Measurements from ENCODE around the gene UBE2E1. TPM values are rescaled to one million over a fixed set of nuclear protein-coding genes. Genes with fewer than 3 reads are reported as not detected.

UBE2E1 gene
- total and polyA plus RNA-seq, 7 experiments from 2014 or later = 5.2 to 80.0 (median 65.8) TPM

DNA sequence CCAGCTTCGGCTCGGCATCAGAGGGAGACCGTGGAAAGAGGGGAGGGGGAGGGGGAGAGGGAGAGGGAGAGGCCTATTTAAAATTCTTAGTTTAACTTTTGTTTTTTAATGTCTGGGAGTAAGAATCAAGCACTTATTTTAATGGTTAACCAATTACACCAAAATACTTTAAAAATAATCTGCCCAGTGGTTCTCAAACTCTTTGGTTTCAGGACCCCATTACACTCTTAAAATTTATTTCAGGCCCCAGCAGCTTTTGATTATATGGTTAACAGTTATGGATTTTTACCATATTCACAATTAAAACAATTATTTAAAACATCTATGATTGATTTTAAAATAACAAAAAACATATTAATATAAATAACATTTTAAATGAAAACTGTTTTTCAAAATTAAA lies 66.6 kb downstream of the UBE2E1 start:
- Mint-ChIP-seq H3K36me3 (no peaks in the 10 kb centered on the region), H3K4me3 (no peak overlapping the region), H3K4me1 (peaks cover 0 to 56% (median 48%) of the 10 kb centered on the region in 7 donors), H3K27me3 (no peaks in the 10 kb centered on the region), H3K9me3 (no peaks in the 10 kb centered on the region), H3K27ac (no peak overlapping the region)
- ChIA-PET POLR2A (no interaction called here), CTCF (no interaction called here)
- no peak for ATAC-seq
- Histone ChIP-seq H3K36me3 (ENCODE audit: control insufficient read depth in 2 of 3, insufficient read depth in 3 of 3, low read length in 3 of 3) (no peaks in the 10 kb centered on the region), H3K9me3 (ENCODE audit: control insufficient read depth in 2 of 3, low read length in 3 of 3) (no peaks in the 10 kb centered on the region), H3K4me1 (ENCODE audit: control insufficient read depth in 2 of 2, insufficient read depth in 2 of 2, low read length in 2 of 2) (no peaks in the 10 kb centered on the region), H3K27me3 (ENCODE audit: control insufficient read depth in 2 of 2, insufficient read depth in 2 of 2, low read length in 2 of 2) (no peaks in the 10 kb centered on the region), H3K4me3 (ENCODE audit: low read length) (no peak overlapping the region), H3K27ac (ENCODE audit: low read depth, low read length) (no peak overlapping the region)
- DNase-seq = no peak
- intact Hi-C loops (cut with micrococcal nuclease) = no loop called here

DNA sequence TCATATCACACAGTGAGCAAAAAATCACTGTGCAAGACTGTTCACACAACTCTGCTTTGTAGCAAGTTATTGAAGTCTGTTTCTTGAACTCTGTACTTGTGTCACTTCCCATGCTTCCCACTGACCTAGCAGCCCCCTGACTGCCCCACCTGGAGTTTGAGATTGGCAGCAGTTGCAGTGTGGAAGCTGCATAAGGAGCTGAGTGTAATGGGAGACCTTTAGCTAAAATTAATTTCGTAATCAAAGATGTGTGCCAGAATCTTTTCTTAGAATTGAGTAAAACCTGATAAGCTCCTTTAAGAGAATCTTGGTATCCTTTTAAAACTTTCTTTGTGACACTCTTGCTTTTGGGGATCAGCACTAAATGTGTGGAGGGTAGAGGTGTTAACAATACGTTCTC lies 68.2 kb downstream of the UBE2E1 start:
- Mint-ChIP-seq H3K4me3 (no peak overlapping the region), H3K9me3 (no peaks in the 10 kb centered on the region), H3K4me1 (peaks cover 0 to 55% (median 51%) of the 10 kb centered on the region in 7 donors), H3K36me3 (no peaks in the 10 kb centered on the region), H3K27ac (peak overlapping the region in 2 of 9 donors; percentile 8 to 12), H3K27me3 (no peaks in the 10 kb centered on the region)
- Histone ChIP-seq H3K36me3 (ENCODE audit: control insufficient read depth in 2 of 3, insufficient read depth in 3 of 3, low read length in 3 of 3) (no peaks in the 10 kb centered on the region), H3K4me3 (ENCODE audit: low read length) (no peak overlapping the region), H3K27me3 (ENCODE audit: control insufficient read depth in 2 of 2, insufficient read depth in 2 of 2, low read length in 2 of 2) (no peaks in the 10 kb centered on the region), H3K9me3 (ENCODE audit: control insufficient read depth in 2 of 3, low read length in 3 of 3) (no peaks in the 10 kb centered on the region), H3K4me1 (ENCODE audit: control insufficient read depth in 2 of 2, insufficient read depth in 2 of 2, low read length in 2 of 2) (no peaks in the 10 kb centered on the region), H3K27ac (ENCODE audit: low read depth, low read length) (no peak overlapping the region)
- intact Hi-C loops (cut with micrococcal nuclease) = loop anchor here in 1 of 2 donors (1.0 kb wide), 1 partner anchor 11 kb away; no protein-coding TSS in a partner anchor
- CTCF ChIA-PET = no interaction called here
- POLR2A ChIA-PET = no interaction called here
- DNase-seq (no peak), ATAC-seq (no peak)

DNA sequence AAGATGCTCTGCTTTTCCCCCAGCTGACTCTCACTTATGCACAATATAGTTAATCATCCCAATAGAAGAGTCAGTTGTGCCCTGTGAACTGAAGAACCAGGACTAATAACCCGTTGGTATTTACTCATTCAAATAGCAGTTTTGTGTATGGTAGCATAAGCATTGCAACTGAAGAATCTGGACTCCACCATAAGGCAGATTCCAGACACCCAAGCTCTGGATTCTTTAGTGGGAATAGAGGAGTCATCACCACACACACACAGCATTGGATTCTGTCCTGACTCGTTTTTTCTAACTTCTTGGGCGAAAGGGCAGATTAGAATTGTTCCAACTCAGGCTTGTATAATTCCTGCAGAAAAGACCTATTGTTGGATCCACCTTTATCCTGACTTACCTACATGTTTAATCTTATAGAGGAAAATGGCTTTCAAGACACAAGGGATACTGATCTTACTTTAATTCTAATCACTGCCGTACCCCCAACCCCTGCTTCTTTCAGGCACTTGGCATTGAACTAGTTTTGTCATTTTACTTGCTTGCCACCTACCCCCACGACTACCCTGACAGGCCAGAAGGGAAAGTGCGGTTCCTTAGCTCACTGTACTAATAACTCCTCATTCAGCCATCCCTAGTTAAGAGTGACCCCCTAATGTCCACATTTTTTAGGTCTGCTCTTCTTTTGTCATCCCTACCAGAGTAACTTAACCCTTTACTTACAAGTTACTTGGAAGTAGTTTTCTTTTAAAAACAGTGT lies 68.8 kb downstream of the UBE2E1 start:
- Mint-ChIP-seq H3K36me3 (no peaks in the 10 kb centered on the region), H3K9me3 (no peaks in the 10 kb centered on the region), H3K4me3 (no peak overlapping the region), H3K4me1 (peaks cover 0 to 57% (median 54%) of the 10 kb centered on the region in 7 donors), H3K27me3 (no peaks in the 10 kb centered on the region), H3K27ac (peak overlapping the region in 2 of 9 donors; percentile 8 to 12)
- Histone ChIP-seq H3K9me3 (ENCODE audit: control insufficient read depth in 2 of 3, low read length in 3 of 3) (no peaks in the 10 kb centered on the region), H3K27ac (ENCODE audit: low read depth, low read length) (no peak overlapping the region), H3K36me3 (ENCODE audit: control insufficient read depth in 2 of 3, insufficient read depth in 3 of 3, low read length in 3 of 3) (no peaks in the 10 kb centered on the region), H3K4me1 (ENCODE audit: control insufficient read depth in 2 of 2, insufficient read depth in 2 of 2, low read length in 2 of 2) (no peaks in the 10 kb centered on the region), H3K4me3 (ENCODE audit: low read length) (no peak overlapping the region), H3K27me3 (ENCODE audit: control insufficient read depth in 2 of 2, insufficient read depth in 2 of 2, low read length in 2 of 2) (no peaks in the 10 kb centered on the region)
- intact Hi-C loops (cut with micrococcal nuclease) = loop anchor here in 1 of 2 donors (1.0 kb wide), 1 partner anchor 11 kb away; no protein-coding TSS in a partner anchor
- ChIA-PET CTCF (interaction anchor here (1.2 kb wide), 1 partner anchor 14 kb away, joined by 3 read pairs; no protein-coding TSS in a partner anchor), POLR2A (no interaction called here)
- ATAC-seq (no peak), DNase-seq (no peak)

DNA sequence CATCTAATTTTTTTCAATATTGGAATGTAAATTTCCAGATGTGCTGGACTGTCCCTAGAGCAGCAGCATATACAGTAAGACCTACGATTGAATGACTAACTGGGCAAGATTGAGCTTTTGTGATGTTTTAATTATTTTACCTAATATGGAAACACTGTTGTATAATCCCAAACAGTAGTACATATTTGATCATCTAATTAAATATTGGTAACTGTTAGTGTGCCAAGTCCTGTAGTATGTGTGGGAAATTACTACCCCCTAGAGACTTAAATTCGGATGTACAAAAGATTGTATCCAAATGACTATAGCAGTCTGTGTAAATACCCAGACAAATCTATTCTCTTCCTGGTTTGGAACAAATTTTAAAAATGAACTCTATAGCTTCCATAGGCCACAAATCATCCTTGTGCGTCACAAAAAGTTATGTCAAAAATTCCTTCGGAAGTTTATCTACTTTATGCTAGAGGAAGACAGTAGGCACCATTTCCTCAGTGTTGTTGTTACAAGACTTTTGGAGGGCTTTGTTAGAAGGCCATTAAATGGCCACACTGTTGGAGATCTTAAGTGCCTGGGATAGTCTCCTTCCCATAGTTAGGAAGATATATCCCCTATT lies 69.5 kb downstream of the UBE2E1 start:
- POLR2A ChIA-PET = no interaction called here
- DNase-seq (no peak), ATAC-seq (no peak)
- H3K36me3 Mint-ChIP-seq = no peaks in the 10 kb centered on the region
- Histone ChIP-seq H3K36me3 (ENCODE audit: control insufficient read depth in 2 of 3, insufficient read depth in 3 of 3, low read length in 3 of 3) (no peaks in the 10 kb centered on the region), H3K4me1 (ENCODE audit: control insufficient read depth in 2 of 2, insufficient read depth in 2 of 2, low read length in 2 of 2) (no peaks in the 10 kb centered on the region), H3K4me3 (ENCODE audit: low read length) (no peak overlapping the region), H3K27ac (ENCODE audit: low read depth, low read length) (no peak overlapping the region), H3K9me3 (ENCODE audit: control insufficient read depth in 2 of 3, low read length in 3 of 3) (no peaks in the 10 kb centered on the region), H3K27me3 (ENCODE audit: control insufficient read depth in 2 of 2, insufficient read depth in 2 of 2, low read length in 2 of 2) (no peaks in the 10 kb centered on the region)
- CTCF ChIA-PET = interaction anchor here (1.2 kb wide), 1 partner anchor 13 kb away, joined by 3 read pairs; no protein-coding TSS in a partner anchor
- intact Hi-C loops (cut with micrococcal nuclease) = no loop called here
- H3K4me3 Mint-ChIP-seq = no peak overlapping the region
- H3K27me3 Mint-ChIP-seq = no peaks in the 10 kb centered on the region
- H3K4me1 Mint-ChIP-seq = peaks cover 0 to 60% (median 53%) of the 10 kb centered on the region in 7 donors
- no peak overlapping the region for H3K27ac Mint-ChIP-seq
- H3K9me3 Mint-ChIP-seq = no peaks in the 10 kb centered on the region

DNA sequence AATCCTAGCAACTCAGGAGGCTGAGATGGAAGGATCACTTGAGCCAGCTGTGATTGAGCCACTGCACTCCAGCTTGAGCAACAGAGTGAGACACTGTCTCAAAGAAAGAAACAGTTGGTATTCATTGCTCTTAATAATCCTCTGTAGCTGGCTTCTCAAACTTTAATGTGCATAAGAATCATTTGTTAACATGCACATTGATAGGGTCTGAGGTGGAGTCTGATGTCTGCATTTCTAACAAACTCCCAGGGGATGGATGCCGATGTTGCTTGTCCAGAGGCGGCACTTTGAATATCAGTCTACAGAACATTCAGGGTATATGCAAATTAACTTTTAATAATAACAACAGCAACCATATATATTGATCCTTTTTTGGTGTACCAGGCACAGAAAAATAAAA lies 71.2 kb downstream of the UBE2E1 start:
- no peak for ATAC-seq
- POLR2A ChIA-PET = no interaction called here
- CTCF ChIA-PET = interaction anchor here (1.0 kb wide), 1 partner anchor 9 kb away, joined by 3 read pairs; no protein-coding TSS in a partner anchor

DNA sequence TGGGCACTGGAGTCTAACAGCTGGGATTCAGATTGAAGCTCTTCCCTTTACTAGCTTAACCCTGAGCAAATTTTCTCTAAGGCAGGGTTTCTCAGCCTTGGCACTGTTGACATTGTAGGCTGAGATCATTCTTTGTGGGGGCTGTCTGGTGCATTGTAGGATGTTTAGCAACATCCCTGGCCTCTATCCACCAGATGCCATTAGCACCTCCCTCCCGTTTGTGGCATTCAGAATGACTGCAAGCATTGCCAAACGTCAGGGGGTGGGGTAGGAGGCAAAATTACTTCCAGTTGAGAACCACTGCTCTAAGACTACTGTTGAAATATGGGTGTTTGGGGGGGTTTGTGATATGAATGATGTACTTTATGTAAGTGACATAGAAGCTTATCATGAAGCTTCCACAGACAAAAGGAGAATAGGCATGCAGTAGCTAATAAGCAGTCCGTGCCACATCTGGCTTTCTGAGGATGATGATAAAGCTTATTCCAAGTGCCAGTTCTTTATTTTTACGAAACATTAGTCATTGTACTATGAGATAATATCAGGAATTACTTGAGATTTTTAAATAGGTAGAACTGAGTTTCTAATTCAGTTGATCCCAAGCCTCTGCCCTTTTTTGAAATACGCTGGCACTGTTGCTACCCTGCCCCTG lies 71.7 kb downstream of the UBE2E1 start:
- Histone ChIP-seq H3K36me3 (ENCODE audit: control insufficient read depth in 2 of 3, insufficient read depth in 3 of 3, low read length in 3 of 3) (no peaks in the 10 kb centered on the region), H3K27ac (ENCODE audit: low read depth, low read length) (no peak overlapping the region), H3K9me3 (ENCODE audit: control insufficient read depth in 2 of 3, low read length in 3 of 3) (no peaks in the 10 kb centered on the region), H3K4me3 (ENCODE audit: low read length) (no peak overlapping the region), H3K27me3 (ENCODE audit: control insufficient read depth in 2 of 2, insufficient read depth in 2 of 2, low read length in 2 of 2) (no peaks in the 10 kb centered on the region), H3K4me1 (ENCODE audit: control insufficient read depth in 2 of 2, insufficient read depth in 2 of 2, low read length in 2 of 2) (no peaks in the 10 kb centered on the region)
- no peak for ATAC-seq
- intact Hi-C loops (cut with micrococcal nuclease) = no loop called here
- Mint-ChIP-seq H3K27ac (peak overlapping the region in 3 of 9 donors; percentile 25 to 62 (median 36)), H3K4me1 (peaks cover 3 to 78% (median 70%) of the 10 kb centered on the region in 7 donors), H3K36me3 (peaks cover 0 to 8% (median 5%) of the 10 kb centered on the region in 5 donors), H3K27me3 (no peaks in the 10 kb centered on the region), H3K4me3 (no peak overlapping the region), H3K9me3 (no peaks in the 10 kb centered on the region)
- ChIA-PET CTCF (interaction anchor here (1.0 to 1.1 kb wide), 2 partner anchors 9 to 11 kb away, joined by 3 to 4 read pairs; no protein-coding TSS in a partner anchor), POLR2A (no interaction called here)
- DNase-seq = no peak

More for the DNA sequence above, 71.2 kb downstream of the UBE2E1 start:
- Mint-ChIP-seq H3K27me3 (no peaks in the 10 kb centered on the region), H3K36me3 (peaks cover 0 to 7% (median 5%) of the 10 kb centered on the region in 5 donors), H3K9me3 (no peaks in the 10 kb centered on the region), H3K27ac (peak overlapping the region in 4 of 9 donors; percentile 25 to 62 (median 40)), H3K4me3 (no peak overlapping the region), H3K4me1 (peaks cover 3 to 78% (median 69%) of the 10 kb centered on the region in 7 donors)
- intact Hi-C loops (cut with micrococcal nuclease) = no loop called here
- Histone ChIP-seq H3K4me1 (ENCODE audit: control insufficient read depth in 2 of 2, insufficient read depth in 2 of 2, low read length in 2 of 2) (no peaks in the 10 kb centered on the region), H3K27ac (ENCODE audit: low read depth, low read length) (no peak overlapping the region), H3K4me3 (ENCODE audit: low read length) (no peak overlapping the region), H3K27me3 (ENCODE audit: control insufficient read depth in 2 of 2, insufficient read depth in 2 of 2, low read length in 2 of 2) (no peaks in the 10 kb centered on the region), H3K36me3 (ENCODE audit: control insufficient read depth in 2 of 3, insufficient read depth in 3 of 3, low read length in 3 of 3) (no peaks in the 10 kb centered on the region), H3K9me3 (ENCODE audit: control insufficient read depth in 2 of 3, low read length in 3 of 3) (no peaks in the 10 kb centered on the region)
- no peak for DNase-seq

Data from naive thymus-derived CD4-positive, alpha-beta T cell (primary cell).